Suppressor macrophage treated with lipopolysaccharide for 1 hour (primary cell): ENCODE measurements around the gene SLC30A3.
A peak's percentile ranks its signal among the peaks of the same experiment; 100 is the strongest.
"Not testable (repeated sequence)": the region's sequence is repeated elsewhere in the genome, so short reads cannot be mapped to it uniquely, and the experiment has no call there.

ENCODE experiments used
- DNase-seq, 3 donors: peaks; one replicate each; pipeline ENCODE4 v3.0.0-alpha.2; 2020 to 2022

Gene SLC30A3

DNA sequence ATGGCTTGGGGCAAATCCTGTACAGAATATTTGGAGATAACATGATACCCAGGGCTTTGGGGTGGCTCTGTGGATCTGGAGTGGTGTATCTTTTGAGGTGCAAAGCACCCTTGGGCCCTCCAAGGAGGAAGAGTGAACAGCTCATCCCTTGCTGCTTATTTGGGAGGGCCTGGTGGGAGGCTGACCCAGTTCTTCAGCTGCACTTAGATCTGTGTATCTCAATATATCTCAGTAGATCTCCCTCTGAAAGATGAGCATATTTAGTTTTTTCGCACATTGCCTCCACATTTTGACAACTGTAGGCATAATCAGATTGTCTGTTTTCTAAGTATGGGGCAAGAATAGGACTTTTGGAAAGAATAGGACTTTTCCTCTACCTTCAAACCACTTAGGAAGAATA lies 22.1 kb upstream of the SLC30A3 start:
- DNase-seq, result no peak

DNA sequence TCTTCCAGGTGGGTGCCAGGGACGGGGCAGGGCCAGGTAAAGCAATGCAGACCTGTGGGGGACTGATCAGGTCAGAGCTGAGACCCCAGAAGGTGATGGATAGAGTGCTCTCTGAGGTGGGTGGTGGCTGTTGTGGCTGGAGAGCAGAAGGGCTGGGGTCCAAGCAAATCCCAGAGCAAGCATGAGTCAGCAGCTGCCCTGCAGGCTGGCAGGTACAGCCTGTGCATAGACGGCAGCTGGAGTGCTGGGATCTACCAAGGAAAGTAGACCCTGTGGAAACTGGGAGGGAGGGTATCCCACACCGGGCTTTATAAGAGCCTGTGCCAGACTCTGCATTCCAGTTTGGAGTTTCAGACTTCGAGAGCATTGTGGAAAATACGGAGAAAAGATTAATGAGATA lies 20.0 kb upstream of the SLC30A3 start:
- DNase-seq, result no peak

DNA sequence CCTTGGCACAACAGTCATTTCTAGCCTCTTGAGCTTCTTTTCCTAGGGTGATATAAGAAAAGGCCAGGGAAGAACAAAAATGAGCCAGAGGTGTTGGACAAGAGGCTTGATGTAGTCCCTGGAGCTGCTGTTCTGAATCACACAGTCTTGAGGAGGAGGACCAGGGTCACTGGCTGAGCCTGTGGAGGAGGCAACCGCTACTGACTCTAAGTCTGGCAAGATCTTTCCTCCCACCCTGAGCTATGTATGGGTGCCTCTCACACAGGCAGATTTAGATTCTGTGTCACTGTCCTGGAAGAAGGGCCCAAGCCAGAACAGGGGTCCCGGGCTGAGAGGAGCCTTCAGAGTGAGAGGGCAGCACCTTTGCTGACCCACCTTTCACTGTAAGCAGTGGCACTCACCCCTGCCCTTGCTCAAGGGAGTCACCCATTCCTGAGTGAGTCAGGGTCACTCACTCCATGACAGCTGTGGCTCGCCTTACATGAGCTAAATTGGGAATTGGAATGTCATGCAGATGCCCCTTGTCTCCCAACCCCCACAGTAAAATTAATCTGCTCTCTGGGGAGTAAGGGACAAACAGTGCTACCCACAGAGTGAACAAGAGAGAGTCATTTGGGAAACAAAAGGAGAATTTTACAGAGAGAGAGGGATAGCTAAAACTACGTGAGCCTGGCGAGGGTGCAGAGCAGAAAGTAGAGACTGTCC lies 19.2 kb upstream of the SLC30A3 start, which contains the start of gene TRIM54:
TRIM54 (plus strand) TSS at position 575 of the 705 bp plus-strand sequence. CDS start 303 bp downstream, outside the sequence.
- DNase-seq, result peak in 2 of 3 donors; percentile 32 to 47

DNA sequence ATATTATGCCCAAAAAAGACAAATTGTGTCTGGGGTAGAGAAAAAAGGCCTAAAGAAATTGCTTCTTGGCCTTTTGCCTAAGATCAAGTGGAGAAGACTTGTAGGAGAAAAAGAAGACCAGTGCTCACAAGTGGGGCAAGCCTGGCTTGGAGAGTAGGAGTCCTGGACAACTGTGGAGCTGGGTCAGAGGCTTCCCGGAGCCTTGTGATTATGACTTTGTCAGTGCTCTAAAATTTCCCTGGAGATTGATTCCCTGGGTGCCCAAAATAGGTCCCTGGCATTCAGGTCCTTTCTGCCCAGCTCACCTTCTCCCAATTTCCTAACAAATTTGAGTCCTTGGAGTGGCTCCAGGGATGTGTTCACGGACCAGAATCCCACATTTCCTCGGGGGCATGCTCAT lies 18.6 kb upstream of the SLC30A3 start:
- peak in 1 of 3 donors; percentile 23 for DNase-seq

GRCh38 chr2:27280826-27281225 lies 18.0 kb upstream of the SLC30A3 start:
- no peak for DNase-seq

GRCh38 chr2:27278010-27278409 lies 15.2 kb upstream of the SLC30A3 start:
- DNase-seq, result no peak

GRCh38 chr2:27275211-27276150 lies 12.6 kb upstream of the SLC30A3 start, which contains the start of gene DNAJC5G:
DNAJC5G (plus strand) TSS chr2:27275433; CDS start chr2:27276729, 1,296 bp downstream.
- no peak for DNase-seq

- not testable (repeated sequence) for DNase-seq
Measured at GRCh38 chr2:27272537-27273522, 10.0 kb upstream of the SLC30A3 start.

DNA sequence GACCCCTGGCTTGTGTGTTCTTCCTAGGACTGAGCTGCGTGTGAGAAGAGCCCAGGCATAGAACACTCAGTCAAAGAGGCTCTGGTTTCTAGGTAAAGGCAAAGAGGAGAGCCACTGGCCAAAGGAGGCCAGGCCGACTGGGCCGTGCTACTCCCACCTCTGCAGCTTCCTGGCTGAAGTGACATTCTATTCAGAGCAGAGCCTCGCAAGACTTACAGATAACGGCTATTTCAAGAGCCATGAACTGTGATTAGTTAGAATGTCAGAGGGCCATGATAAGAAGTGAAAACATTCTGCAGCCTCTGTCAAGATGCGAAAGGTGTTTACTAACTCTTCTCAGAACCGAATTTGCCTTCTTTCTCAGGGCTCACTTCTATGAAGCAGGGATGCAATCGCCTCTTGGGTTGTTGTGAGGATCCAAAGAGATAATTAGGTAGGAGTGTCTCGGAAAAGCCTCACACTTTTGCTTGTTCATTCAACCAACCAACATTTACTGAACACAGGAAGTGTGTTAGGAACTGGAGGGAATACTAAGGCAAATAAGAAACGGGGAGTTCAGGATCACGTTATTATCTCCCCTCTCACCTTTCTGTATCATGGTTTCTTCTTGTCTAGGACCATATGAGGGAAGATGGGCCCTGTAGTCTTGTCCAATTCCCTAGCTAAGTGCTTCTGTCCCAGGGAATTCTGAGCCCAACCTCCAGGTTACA lies 8.9 kb upstream of the SLC30A3 start:
- no peak for DNase-seq

DNA sequence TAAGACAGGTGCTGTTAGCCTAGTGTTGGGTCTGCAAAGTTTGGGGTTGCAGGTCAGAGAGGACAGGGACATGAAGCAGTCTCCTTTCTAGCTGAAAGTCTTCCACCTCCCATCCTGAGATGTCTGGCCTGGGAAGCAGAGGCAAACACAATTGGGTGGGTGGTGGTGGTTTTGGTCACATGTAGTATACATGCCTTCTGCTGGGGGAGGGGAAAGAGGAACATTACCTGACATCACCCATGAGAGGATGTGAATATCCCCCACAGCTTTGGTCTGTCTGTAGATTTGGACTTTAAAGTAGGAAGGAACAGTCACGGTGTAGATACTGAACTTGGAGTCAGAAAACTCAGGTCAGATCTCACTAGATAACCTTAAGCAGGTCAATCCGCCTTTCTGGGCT lies 7.8 kb upstream of the SLC30A3 start:
- peak; percentile 53 to 66 (median 60) for DNase-seq

GRCh38 chr2:27270131-27270530 lies 7.3 kb upstream of the SLC30A3 start:
- DNase-seq, result peak; percentile 29 to 55 (median 39)

- not testable (repeated sequence) for DNase-seq
Measured at GRCh38 chr2:27268296-27268695, 5.4 kb upstream of the SLC30A3 start.

GRCh38 chr2:27265536-27265870 lies 2.7 kb upstream of the SLC30A3 start:
- no peak for DNase-seq

- DNase-seq, result peak; percentile 86 to 93 (median 89)
Measured at GRCh38 chr2:27264753-27265535, 2.1 kb upstream of the SLC30A3 start.

GRCh38 chr2:27264253-27264752 lies 1.5 kb upstream of the SLC30A3 start:
- DNase-seq, result peak in 1 of 3 donors; percentile 24

DNA sequence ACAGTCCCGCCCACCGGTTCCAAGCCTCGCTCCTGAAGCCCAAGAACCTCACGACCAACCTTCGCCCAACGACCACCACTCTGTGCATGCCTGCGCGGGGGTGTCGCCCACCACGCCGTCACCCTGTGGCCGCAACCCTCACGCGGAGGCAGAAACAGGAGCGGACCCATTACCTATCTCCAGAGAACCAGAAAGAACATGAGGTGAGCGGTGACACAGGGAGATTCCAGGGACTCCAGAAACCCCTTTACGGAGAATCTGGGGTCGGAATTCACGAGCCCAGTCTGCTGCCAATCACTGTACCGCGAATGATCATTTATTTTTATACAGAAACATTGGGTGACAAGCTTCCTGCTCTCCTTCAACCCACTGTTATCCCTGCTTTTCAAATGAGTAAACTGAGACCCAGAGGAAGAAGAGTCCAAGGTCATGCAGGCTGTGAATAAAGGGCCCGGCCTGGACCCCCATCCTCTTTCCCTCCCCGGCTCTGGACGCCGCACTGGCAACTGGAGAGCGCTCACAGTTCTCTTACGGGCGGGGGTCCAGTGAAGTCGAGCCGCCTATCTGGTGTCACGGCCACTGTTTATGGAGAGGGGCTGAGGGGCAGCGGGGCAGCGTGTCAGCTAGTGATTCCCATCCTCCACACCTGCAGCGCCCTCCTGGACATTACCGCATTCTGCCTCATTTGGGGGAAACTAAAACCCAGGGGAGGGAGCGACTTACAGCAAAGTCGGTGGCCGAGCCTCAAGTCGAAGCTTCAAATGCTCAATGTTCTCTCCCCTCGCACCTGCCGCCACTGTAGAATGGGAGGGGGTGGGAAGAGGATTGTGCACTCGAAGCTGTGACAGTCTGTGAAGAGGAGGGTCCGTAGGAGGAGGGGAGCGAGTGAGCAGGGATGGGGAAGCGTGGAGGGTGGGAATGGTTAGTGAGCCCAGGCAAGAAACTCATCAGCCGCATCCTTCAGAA lies 723 bp upstream of the SLC30A3 start:
- DNase-seq, result peak in 1 of 3 donors; percentile 15

DNA sequence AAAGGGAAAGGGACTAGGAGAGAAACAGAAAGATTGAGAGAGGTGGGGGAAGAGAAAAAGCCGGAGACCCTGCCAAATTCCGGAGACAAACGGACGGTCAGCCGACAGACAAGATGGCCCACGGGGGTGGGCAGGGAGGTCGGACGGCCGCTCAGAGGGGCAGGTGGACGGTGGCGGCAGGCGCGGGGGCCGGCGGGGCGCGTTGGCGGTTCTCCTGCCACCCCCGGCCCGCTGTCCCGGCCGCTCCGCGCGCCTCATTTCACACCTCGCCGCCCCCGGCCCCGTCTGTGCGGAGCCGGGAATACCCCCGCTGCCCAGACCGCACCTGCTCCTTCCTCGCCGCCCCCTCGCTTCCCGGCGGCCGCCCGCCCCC lies 935 bp downstream of the SLC30A3 start:
- no peak for DNase-seq

- DNase-seq, result peak in 1 of 3 donors; percentile 12
Measured at GRCh38 chr2:27261241-27261925, 1.5 kb downstream of the SLC30A3 start.

- DNase-seq, result no peak
Measured at GRCh38 chr2:27258051-27258450, 4.8 kb downstream of the SLC30A3 start.
